B cell (primary cell): ENCODE measurements around the gene MLLT10. TPM values are rescaled to one million over a fixed set of nuclear protein-coding genes. Genes with fewer than 3 reads are reported as not detected.

ENCODE experiments used
- ATAC-seq: fragments of 200-7000 bp; cut with Tn5 transposase; one replicate; pipeline ENCODE4 v1.10.0; 2021; ENCODE audit warnings: low read depth, mild to moderate bottlenecking, moderate number of reproducible peaks, moderate library complexity
- CTCF ChIA-PET: fragments of 350-600 bp; sonication (Branson Sonifier 250); formaldehyde crosslinking; loops from one replicate; lab custom pipeline; 2021; ENCODE audit warnings: antibody characterized with exemption, inconsistent platforms; lab: Charles Lee
- POLR2A ChIA-PET: fragments of 350-600 bp; sonication (Branson Sonifier 250); formaldehyde crosslinking; loops from one replicate; lab custom pipeline; 2021; ENCODE audit warnings: antibody characterized with exemption; lab: Charles Lee
- DNase-seq: peaks from one replicate; pipeline ENCODE4 v3.0.0; 2013
- H2AFZ ChIP-seq: 2 replicates; pipeline ENCODE4 v1.6.1; 2012; ENCODE audit warnings: mild to moderate bottlenecking, low read depth, low read length; ENCODE audit not compliant: insufficient read depth, poor library complexity, severe bottlenecking
- H3K27ac ChIP-seq, 2 donors: 1 replicate in 1 of 2; 2 replicates in 1 of 2; pipeline ENCODE4 v1.5.1; 2012 to 2013; ENCODE audit warnings: low read length in 2 of 2, mild to moderate bottlenecking in 2 of 2, moderate library complexity in 1 of 2
- H3K27me3 ChIP-seq, 4 experiments: fragments of 200-600 bp in 1 of 4; sonication (generic) in 1 of 4; replicated peaks in 1 of 4; 1 replicate in 2 of 4; 2 replicates in 2 of 4; pipeline versions ENCODE4 v1.6.1 to v1.7.0; 2013 to 2016; ENCODE audit warnings: low read length in 3 of 4, mild to moderate bottlenecking in 2 of 4, mixed read lengths in 1 of 4, moderate library complexity in 1 of 4; ENCODE audit not compliant: insufficient read depth in 4 of 4, control insufficient read depth in 3 of 4; ENCODE audit errors: control extremely low read depth in 1 of 4
- H3K36me3 ChIP-seq, 2 experiments: replicated peaks in 1 of 2; 1 replicate in 1 of 2; 2 replicates in 1 of 2; pipeline versions ENCODE4 v1.6.1 to v1.7.1; 2013; ENCODE audit warnings: low read length in 1 of 2; ENCODE audit not compliant: insufficient read depth in 2 of 2, control insufficient read depth in 1 of 2; ENCODE audit errors: control extremely low read depth in 1 of 2, extremely low read depth in 1 of 2
- H3K4me1 ChIP-seq, 2 donors: fragments of 200-600 bp in 1 of 2; sonication (generic) in 1 of 2; 1 replicate in 1 of 2; 2 replicates in 1 of 2; pipeline versions ENCODE4 v1.5.1 to v1.6.1; 2013 to 2017; ENCODE audit warnings: low read length in 2 of 2; ENCODE audit not compliant: control insufficient read depth in 2 of 2, insufficient read depth in 2 of 2
- H3K4me2 ChIP-seq: replicated peaks from 2 replicates; pipeline ENCODE3; 2012; ENCODE audit warnings: mild to moderate bottlenecking, low read depth, low read length; ENCODE audit not compliant: poor library complexity, severe bottlenecking
- H3K4me3 ChIP-seq, 5 experiments: fragments of 200-600 bp in 1 of 5; sonication (generic) in 1 of 5; 1 replicate in 3 of 5; 2 replicates in 2 of 5; pipeline versions ENCODE4 v1.5.1 to v1.7.0; 2011 to 2016; ENCODE audit warnings: low read length in 4 of 5, mild to moderate bottlenecking in 4 of 5, low read depth in 2 of 5, control low read depth in 1 of 5, moderate library complexity in 1 of 5; ENCODE audit not compliant: insufficient read depth in 1 of 5; ENCODE audit errors: control extremely low read depth in 1 of 5, extremely low read depth in 1 of 5
- H3K79me2 ChIP-seq: fragments of 200-600 bp; sonication (generic); one replicate; pipeline ENCODE4 v1.6.0; 2016; ENCODE audit warnings: low read length; ENCODE audit not compliant: control insufficient read depth, insufficient read depth
- H3K9ac ChIP-seq: fragments of 200-600 bp; sonication (generic); 2 replicates; pipeline ENCODE4 v1.6.1; 2017; ENCODE audit warnings: mild to moderate bottlenecking, low read length, moderate library complexity
- H3K9me3 ChIP-seq, 3 donors: one replicate each; pipeline versions ENCODE4 v1.6.1 to v1.7.1; 2013; ENCODE audit warnings: low read length in 2 of 3; ENCODE audit not compliant: control insufficient read depth in 2 of 3, insufficient read depth in 1 of 3; ENCODE audit errors: control extremely low read depth in 1 of 3
- H4K20me1 ChIP-seq: 2 replicates; pipeline ENCODE4 v1.6.0; 2012; ENCODE audit warnings: mild to moderate bottlenecking, low read length; ENCODE audit not compliant: insufficient read depth, control insufficient read depth, poor library complexity, severe bottlenecking
- H3K27ac Mint-ChIP-seq: one replicate; pipeline ENCODE4 v1.8.0; 2021; ENCODE audit warnings: mixed read lengths
- H3K27me3 Mint-ChIP-seq: one replicate; pipeline ENCODE4 v1.8.0; 2021; ENCODE audit warnings: mixed read lengths
- H3K4me1 Mint-ChIP-seq: one replicate; pipeline ENCODE4 v1.8.0; 2021; ENCODE audit warnings: mixed read lengths
- H3K4me3 Mint-ChIP-seq: one replicate; pipeline ENCODE4 v1.8.0; 2021; ENCODE audit warnings: mixed read lengths
- H3K9me3 Mint-ChIP-seq: one replicate; pipeline ENCODE4 v1.8.0; 2022; ENCODE audit warnings: mixed read lengths; ENCODE audit not compliant: insufficient read depth
- CTCF ChIP-seq: fragments of 200-600 bp; IDR thresholded peaks from one replicate; pipeline ENCODE4 v1.8.0; 2022; ENCODE audit warnings: antibody characterized with exemption, mild to moderate bottlenecking
- EZH2 ChIP-seq: IDR thresholded peaks from 2 replicates; pipeline ENCODE4 v1.6.1; 2012; ENCODE audit warnings: borderline replicate concordance, low read depth, mild to moderate bottlenecking, moderate library complexity, low read length; ENCODE audit not compliant: insufficient read depth, poor library complexity, severe bottlenecking
- WGBS: methylation state at CpG from one replicate; pipeline ENCODE4 v1.1.5; 2013; ENCODE audit warnings: missing lambda C conversion rate; ENCODE audit not compliant: insufficient coverage; 5-methylcytosine and 5-hydroxymethylcytosine counted together
- intact Hi-C: fragments of 100-400 bp; cut with micrococcal nuclease; formaldehyde crosslinking; loops from one replicate; pipeline ENCODE4 v1.10.0; 2022
- polyA plus RNA-seq: library from polyadenylated mRNA; depleted of rRNA; stranded (reverse); fragments of >200 nt; gene quantifications from 2 replicates; pipeline ENCODE4 v1.2.3, GENCODE V29; 2012
- total RNA-seq, 2 donors: library from RNA; stranded (reverse); fragments of 120-200 nt in 1 of 2; gene quantifications; 1 replicate in 1 of 2; 2 replicates in 1 of 2; pipeline versions ENCODE4 v1.2.3 to v1.2.4, GENCODE V29; 2013 to 2022

Gene MLLT10
- total and polyA plus RNA-seq, 2 donors (not counting 1 experiment from before 2014, with no cell fraction given) = 21.7 to 70.5 TPM

GRCh38 chr10:21487416-21488180 lies 46.4 kb upstream of the MLLT10 start:
- Histone ChIP-seq H3K9me3 (no peaks in the 10 kb centered on the region), H3K27ac (no peak overlapping the region), H3K4me2 (no peak overlapping the region), H3K4me1 (no peaks in the 10 kb centered on the region), H3K9ac (no peak overlapping the region), H3K36me3 (no peaks in the 10 kb centered on the region), H4K20me1 (no peaks in the 10 kb centered on the region), H2AFZ (no peak overlapping the region), H3K27me3 (peaks cover 0 to 8% (median under 1%) of the 10 kb centered on the region in 4 experiments), H3K79me2 (no peaks in the 10 kb centered on the region), H3K4me3 (no peak overlapping the region)
- H3K27ac Mint-ChIP-seq = no peak overlapping the region
- no peak overlapping the region for H3K4me3 Mint-ChIP-seq
- intact Hi-C loops = no loop called here
- no peaks in the 10 kb centered on the region for H3K9me3 Mint-ChIP-seq
- no peaks in the 10 kb centered on the region for H3K4me1 Mint-ChIP-seq
- 94% methylated on average over 4 of the region's 10 CpGs for WGBS
- no peak for DNase-seq
- CTCF ChIA-PET = no interaction called here
- POLR2A ChIA-PET = no interaction called here
- ATAC-seq = no peak
- peaks cover 48% of the 10 kb centered on the region for H3K27me3 Mint-ChIP-seq
- TF ChIP-seq EZH2 = no peak
- no peak for TF ChIP-seq CTCF

- Histone ChIP-seq H3K9ac (no peak overlapping the region), H3K79me2 (no peaks in the 10 kb centered on the region), H3K9me3 (no peaks in the 10 kb centered on the region), H4K20me1 (no peaks in the 10 kb centered on the region), H2AFZ (no peak overlapping the region), H3K4me2 (no peak overlapping the region), H3K4me1 (no peaks in the 10 kb centered on the region), H3K36me3 (no peaks in the 10 kb centered on the region), H3K27me3 (peaks cover 0 to 9% (median 4%) of the 10 kb centered on the region in 4 experiments), H3K4me3 (no peak overlapping the region), H3K27ac (no peak overlapping the region)
- Mint-ChIP-seq H3K4me3 (no peak overlapping the region), H3K27ac (no peak overlapping the region), H3K4me1 (no peaks in the 10 kb centered on the region), H3K27me3 (peaks cover 47% of the 10 kb centered on the region), H3K9me3 (no peaks in the 10 kb centered on the region)
- no peak for ATAC-seq
- ChIA-PET POLR2A (no interaction called here), CTCF (interaction anchor here (0.7 kb wide), 1 partner anchor 1845 kb away, joined by 5 read pairs; no protein-coding TSS in a partner anchor)
- TF ChIP-seq CTCF = no peak
- TF ChIP-seq EZH2 = no peak
- intact Hi-C loops = no loop called here
- 70% methylated on average over 2 of the region's 6 CpGs for WGBS
- no peak for DNase-seq
Measured at GRCh38 chr10:21488246-21488956, 45.6 kb upstream of the MLLT10 start.
